IMR-90 (cell line): ENCODE data around the gene HMG20B. TPM values are rescaled to one million over a fixed set of nuclear protein-coding genes. Genes with fewer than 3 reads are reported as not detected.

ENCODE experiments used
- ATAC-seq: fragments of 200-7000 bp; cut with Tn5 transposase; 2 replicates; pipeline ENCODE4 v1.9.1; 2020; ENCODE audit warnings: low read depth, mild to moderate bottlenecking, moderate library complexity
- BruUV-seq: library from RNA; stranded (reverse); fragments of 400-500 nt; replicated peaks from 2 replicates; lab custom pipeline; 2021; lab: Mats Ljungman, UMichigan
- CTCF ChIA-PET: fragments of 300-600 bp; formaldehyde crosslinking; extraction: SDS; loops from one replicate; lab custom pipeline; 2021; ENCODE audit warnings: antibody characterized with exemption; lab: Yijun Ruan, JAX
- POLR2A ChIA-PET: fragments of 300-600 bp; sonication (Branson Sonifier 250); formaldehyde crosslinking; loops from one replicate; lab custom pipeline; 2022; ENCODE audit warnings: antibody characterized with exemption; ENCODE audit not compliant: unreplicated experiment; lab: Charles Lee
- DNase-seq: peaks from one replicate; pipeline ENCODE4 v3.0.0; 2013
- H2AFZ ChIP-seq: replicated peaks from 2 replicates; pipeline ENCODE3; 2013; ENCODE audit warnings: low read length, mild to moderate bottlenecking; ENCODE audit not compliant: poor library complexity
- H2AK5ac ChIP-seq: 2 replicates; pipeline ENCODE4 v1.6.1; 2013; ENCODE audit warnings: low read depth, low read length, inconsistent platforms
- H2AK9ac ChIP-seq: replicated peaks from 2 replicates; pipeline ENCODE3; 2013; ENCODE audit warnings: mild to moderate bottlenecking, low read depth, low read length, moderate library complexity; ENCODE audit not compliant: poor library complexity
- H2BK120ac ChIP-seq: 2 replicates; pipeline ENCODE4 v1.6.1; 2013; ENCODE audit warnings: low read depth, low read length, inconsistent platforms
- H2BK15ac ChIP-seq: 3 replicates; pipeline ENCODE4 v1.6.1; 2013; ENCODE audit warnings: low read depth, low read length, inconsistent platforms
- H2BK20ac ChIP-seq: 2 replicates; pipeline ENCODE4 v1.6.1; 2013; ENCODE audit warnings: low read depth, mild to moderate bottlenecking, inconsistent platforms, low read length, moderate library complexity
- H2BK5ac ChIP-seq: 2 replicates; pipeline ENCODE4 v1.6.1; 2013; ENCODE audit warnings: mild to moderate bottlenecking, low read depth, low read length, inconsistent platforms; ENCODE audit not compliant: poor library complexity, severe bottlenecking
- H3K14ac ChIP-seq: replicated peaks from 2 replicates; pipeline ENCODE4 v1.6.1; 2013; ENCODE audit warnings: low read depth, low read length, inconsistent platforms
- H3K18ac ChIP-seq: 2 replicates; pipeline ENCODE4 v1.6.1; 2013; ENCODE audit warnings: low read depth, low read length, control low read depth
- H3K23ac ChIP-seq: 2 replicates; pipeline ENCODE4 v1.6.1; 2013; ENCODE audit warnings: low read depth, low read length, inconsistent platforms
- H3K27ac ChIP-seq: 2 replicates; pipeline ENCODE4 v1.5.1; 2013; ENCODE audit warnings: mild to moderate bottlenecking, control low read depth, low read length; ENCODE audit not compliant: insufficient read depth
- H3K27me3 ChIP-seq: 2 replicates; pipeline ENCODE4 v1.6.1; 2013; ENCODE audit warnings: low read length; ENCODE audit not compliant: control insufficient read depth, insufficient read depth
- H3K36me3 ChIP-seq: 2 replicates; pipeline ENCODE4 v1.6.1; 2013; ENCODE audit warnings: low read length, mixed read lengths; ENCODE audit not compliant: control insufficient read depth, insufficient read depth
- H3K4ac ChIP-seq: 2 replicates; pipeline ENCODE4 v1.6.1; 2013; ENCODE audit warnings: low read depth, low read length, inconsistent platforms
- H3K4me1 ChIP-seq: 2 replicates; pipeline ENCODE4 v1.6.1; 2013; ENCODE audit warnings: low read length, mixed read lengths; ENCODE audit not compliant: control insufficient read depth, insufficient read depth
- H3K4me2 ChIP-seq: 2 replicates; pipeline ENCODE4 v1.6.1; 2013; ENCODE audit warnings: low read depth, mild to moderate bottlenecking, control low read depth, low read length, moderate library complexity
- H3K4me3 ChIP-seq: 2 replicates; pipeline ENCODE4 v1.5.1; 2013; ENCODE audit warnings: low read depth, mild to moderate bottlenecking, control low read depth, low read length, moderate library complexity; ENCODE audit not compliant: insufficient read depth
- H3K56ac ChIP-seq: 2 replicates; pipeline ENCODE4 v1.6.1; 2013; ENCODE audit warnings: low read length, inconsistent platforms; ENCODE audit not compliant: insufficient read depth; ENCODE audit errors: extremely low read depth
- H3K79me1 ChIP-seq, 2 experiments: 2 replicates each; pipeline ENCODE4 v1.6.1; 2013; ENCODE audit warnings: low read length in 2 of 2, inconsistent platforms in 1 of 2, low read depth in 1 of 2
- H3K9ac ChIP-seq: 2 replicates; pipeline ENCODE4 v1.6.1; 2013; ENCODE audit warnings: low read depth, low read length, control low read depth
- H3K9me1 ChIP-seq: 2 replicates; pipeline ENCODE4 v1.6.1; 2013; ENCODE audit warnings: low read length, inconsistent platforms; ENCODE audit not compliant: insufficient read depth
- H3K9me3 ChIP-seq: 2 replicates; pipeline ENCODE4 v1.6.1; 2013; ENCODE audit warnings: low read length; ENCODE audit not compliant: control insufficient read depth, insufficient read depth
- H4K20me1 ChIP-seq: 2 replicates; pipeline ENCODE4 v1.6.1; 2013; ENCODE audit warnings: low read length, inconsistent platforms; ENCODE audit not compliant: insufficient read depth
- H4K5ac ChIP-seq: 2 replicates; pipeline ENCODE4 v1.6.1; 2013; ENCODE audit warnings: mild to moderate bottlenecking, low read depth, low read length, control low read depth
- H4K8ac ChIP-seq, 2 experiments: 2 replicates each; pipeline ENCODE4 v1.6.1; 2013; ENCODE audit warnings: low read depth in 2 of 2, low read length in 2 of 2, control low read depth in 1 of 2, inconsistent platforms in 1 of 2
- H4K91ac ChIP-seq: 2 replicates; pipeline ENCODE4 v1.6.1; 2013; ENCODE audit warnings: low read depth, low read length, inconsistent platforms; ENCODE audit not compliant: insufficient read depth
- CEBPB ChIP-seq: IDR thresholded peaks from 2 replicates; pipeline ENCODE4 v1.6.1; 2012; ENCODE audit warnings: low read depth, low read length, improper control_type of control experiment
- CTCF ChIP-seq: conservative IDR thresholded peaks from 2 replicates; pipeline ENCODE4 v1.5.1; 2012; ENCODE audit warnings: mild to moderate bottlenecking, low read depth, low read length, improper control_type of control experiment
- FOS ChIP-seq: fragments of 150-350 bp; IDR thresholded peaks from 2 replicates; pipeline ENCODE4 v1.6.1; 2016; ENCODE audit warnings: low read depth, low read length
- MAFK ChIP-seq: IDR thresholded peaks from 2 replicates; pipeline ENCODE4 v1.6.1; 2012; ENCODE audit warnings: low read depth, low read length, improper control_type of control experiment
- MAZ ChIP-seq: IDR thresholded peaks from 2 replicates; pipeline ENCODE4 v1.6.1; 2012; ENCODE audit warnings: low read depth, mild to moderate bottlenecking, low read length, improper control_type of control experiment, moderate library complexity, borderline replicate concordance
- MXI1 ChIP-seq: IDR thresholded peaks from 2 replicates; pipeline ENCODE4 v1.6.1; 2012; ENCODE audit warnings: low read depth, mild to moderate bottlenecking, low read length, moderate library complexity, borderline replicate concordance
- POLR2A ChIP-seq: IDR thresholded peaks from 2 replicates; pipeline ENCODE4 v1.6.1; 2012; ENCODE audit warnings: mild to moderate bottlenecking, low read depth, low read length
- USF2 ChIP-seq: fragments of 150-350 bp; IDR thresholded peaks from 2 replicates; pipeline ENCODE4 v1.6.1; 2017; ENCODE audit warnings: mild to moderate bottlenecking, antibody characterized with exemption, low read length, low read depth
- WGBS, 2 experiments: methylation state at CpG; one replicate each; pipeline versions ENCODE4 v1.1.5 to v1.1.7; 2013; ENCODE audit warnings: missing lambda C conversion rate in 2 of 2; ENCODE audit not compliant: insufficient read length in 1 of 2; ENCODE audit errors: extremely low coverage in 2 of 2; 5-methylcytosine and 5-hydroxymethylcytosine counted together
- dilution Hi-C: fragments of 300-500 bp; cut with HindIII; formaldehyde crosslinking; loops from one replicate; pipeline ENCODE4 v1.14.3; 2018; ENCODE audit warnings: low sequenced_read_pairs; ENCODE audit not compliant: unreplicated experiment
- in situ Hi-C: fragments of 300-500 bp; cut with MboI; formaldehyde crosslinking; loops from 3 replicates; pipeline ENCODE4 v1.14.3; 2019; ENCODE audit warnings: low sequenced_read_pairs, inconsistent platforms, mixed read lengths
- intact Hi-C: fragments of 100-400 bp; cut with micrococcal nuclease; formaldehyde crosslinking; loops from 2 replicates; pipeline ENCODE4 v1.10.0; 2022
- polyA plus RNA-seq, 3 experiments: library from polyadenylated mRNA; depleted of rRNA; stranded (reverse); fragments of >200 nt; gene quantifications; 2 replicates each; pipeline ENCODE4 v1.2.3, GENCODE V29; 2012; ENCODE audit warnings: low replicate concordance in 1 of 3
- total RNA-seq: library from RNA; depleted of rRNA; stranded (reverse); fragments of >200 nt; gene quantifications from 2 replicates; pipeline ENCODE4 v1.2.3, GENCODE V29; 2012

Gene HMG20B
- total and polyA plus RNA-seq, 2 of the 4 experiments (the other 2 are of a cell fraction) = 57.5 to 63.8 TPM

- Histone ChIP-seq H3K9me1 (0 out of 2 replicates have a peak, but pooled peaks cover 4% of the 10 kb centered on the region), H3K9me3 (no peaks in the 10 kb centered on the region), H4K91ac (peak within 1 kb of the TSS; percentile 80), H3K56ac (peak within 1 kb of the TSS; percentile 8; the same call in 1 of the 2 replicates), H4K8ac (peak within 1 kb of the TSS; percentile 14 to 93), H3K27ac (peak within 1 kb of the TSS; percentile 71), H3K36me3 (no peaks in the 10 kb centered on the region), H2BK120ac (peak within 1 kb of the TSS; percentile 44; the same call in 1 of the 2 replicates), H2BK20ac (no peak within 1 kb of the TSS), H3K27me3 (no peaks in the 10 kb centered on the region), H4K5ac (peak within 1 kb of the TSS; percentile 66), H3K4ac (peak within 1 kb of the TSS; percentile 83), H3K4me2 (peak within 1 kb of the TSS; percentile 93), H3K4me3 (peak within 1 kb of the TSS; percentile 95), H3K23ac (peak within 1 kb of the TSS; percentile 96), H2BK5ac (peak within 1 kb of the TSS; percentile 82), H2AK9ac (peak within 1 kb of the TSS; percentile 99), H2BK15ac (0 out of 3 replicates have a peak within 1 kb of the TSS, but pooled peaks have one; percentile 43), H3K9ac (peak within 1 kb of the TSS; percentile 84), H3K79me1 (peaks cover 26 to 42% of the 10 kb centered on the region in 2 experiments), H3K18ac (peak within 1 kb of the TSS; percentile 57), H3K4me1 (peaks cover 16% of the 10 kb centered on the region), H4K20me1 (peaks cover 24% of the 10 kb centered on the region), H3K14ac (peak within 1 kb of the TSS; percentile 89), H2AK5ac (peak within 1 kb of the TSS; percentile 74), H2AFZ (peak within 1 kb of the TSS; percentile 99)
- in situ Hi-C loops (no loop called here), dilution Hi-C loops (no loop called here), intact Hi-C loops (no loop called here)
- BruUV-seq = no TSS peak
- 0% methylated on average over 41 of the region's 81 CpGs; no CpG with 5 or more reads in 1 of the 2 experiments for WGBS, 2 experiments
- ATAC-seq (peak; percentile 94), DNase-seq (peak; percentile 92)
- ChIA-PET POLR2A (no interaction called here), CTCF (no interaction called here)
- TF ChIP-seq CEBPB (peak; percentile 67), USF2 (peak; percentile 85), MAZ (peak; percentile 84; the same call in 1 of the 2 replicates), CTCF (no peak), POLR2A (peak; percentile 88), MXI1 (peak; percentile 79), FOS (peak; percentile 52; the same call in 1 of the 2 replicates), MAFK (no peak)
Observed at GRCh38 chr19:3557461-3558248, 15.1 kb upstream of the HMG20B start, which contains the start of gene MFSD12. Gene MFSD12 (minus strand): TSS chr19:3557586. CDS start chr19:3557403, 183 bp downstream.
